OCI-LY3 (cell line): ENCODE results near the gene TMSB10.

ENCODE experiments used
- H2AFZ ChIP-seq: fragments of 200-600, 300-600 bp; shearing (Covaris generic); 2 replicates; pipeline ENCODE4 v1.6.0; 2014; ENCODE audit warnings: antibody characterized with exemption, low read depth, low read length
- H3K27ac ChIP-seq: fragments of 200-600, 300-600 bp; sonication (generic); 2 replicates; pipeline ENCODE4 v1.5.1; 2014; ENCODE audit warnings: mild to moderate bottlenecking, low read length, moderate library complexity, mixed read lengths
- H3K27me3 ChIP-seq: fragments of 200-600, 300-600 bp; sonication (generic); 2 replicates; pipeline ENCODE4 v1.6.1; 2014; ENCODE audit warnings: low read depth, low read length, mixed read lengths
- H3K36me3 ChIP-seq: fragments of 200-600, 300-600 bp; sonication (generic); replicated peaks from 2 replicates; pipeline ENCODE3; 2014; ENCODE audit warnings: low read depth, low read length, mixed read lengths
- H3K4me1 ChIP-seq: fragments of 300-600, 200-600 bp; sonication (generic); 2 replicates; pipeline ENCODE4 v1.6.1; 2014; ENCODE audit warnings: low read length, mixed read lengths
- H3K4me2 ChIP-seq: fragments of 200-600, 300-600 bp; sonication (generic); 2 replicates; pipeline ENCODE4 v1.6.1; 2014; ENCODE audit warnings: low read length, mixed read lengths
- H3K4me3 ChIP-seq: fragments of 300-600, 200-600 bp; sonication (generic); 2 replicates; pipeline ENCODE4 v1.5.1; 2014; ENCODE audit warnings: antibody characterized with exemption, mild to moderate bottlenecking, low read length, moderate library complexity
- H3K79me2 ChIP-seq: fragments of 300-600, 200-600 bp; shearing (Covaris generic); 2 replicates; pipeline ENCODE4 v1.6.1; 2014; ENCODE audit warnings: mild to moderate bottlenecking, low read length, mixed read lengths
- H3K9ac ChIP-seq: fragments of 300-600, 200-600 bp; shearing (Covaris generic); 2 replicates; pipeline ENCODE4 v1.6.0; 2014; ENCODE audit warnings: mild to moderate bottlenecking, low read length, moderate library complexity
- H3K9me3 ChIP-seq: fragments of 200-600, 300-600 bp; shearing (Covaris generic); 2 replicates; pipeline ENCODE4 v1.6.1; 2014; ENCODE audit warnings: low read length, mixed read lengths; ENCODE audit not compliant: insufficient read depth
- H4K20me1 ChIP-seq: fragments of 200-600, 300-600 bp; sonication (generic); 2 replicates; pipeline ENCODE4 v1.6.1; 2016; ENCODE audit warnings: low read length, mixed read lengths; ENCODE audit not compliant: insufficient read depth
- EZH2phosphoT487 ChIP-seq: fragments of 200-600 bp; shearing (Covaris generic); IDR thresholded peaks from 2 replicates; pipeline ENCODE4 v1.6.1; 2018; ENCODE audit warnings: antibody characterized with exemption, mixed run types, low read depth
- TF ChIP-seq, protein P1 (sequence below): fragments of 200-600, 300-600 bp; sonication (generic); IDR thresholded peaks from 2 replicates; pipeline ENCODE4 v1.5.1; 2014; ENCODE audit warnings: antibody characterized with exemption, low read length, low read depth

Gene TMSB10

GRCh38 chr2:84894758-84895520, 10.5 kb upstream of the TMSB10 start:
- Histone ChIP-seq H3K9me3 (no peaks in the 10 kb centered on the region), H4K20me1 (no peaks in the 10 kb centered on the region), H3K27me3 (no peaks in the 10 kb centered on the region), H3K79me2 (no peaks in the 10 kb centered on the region), H3K36me3 (no peaks in the 10 kb centered on the region), H3K4me1 (peaks cover 46% of the 10 kb centered on the region), H3K4me3 (no peak overlapping the region), H3K9ac (peak overlapping the region; percentile 5; the same call in 1 of the 2 replicates), H2AFZ (peak overlapping the region; percentile 83), H3K27ac (peak overlapping the region; percentile 20; the same call in 1 of the 2 replicates), H3K4me2 (peak overlapping the region; percentile 46)
- TF ChIP-seq, protein P1, sequence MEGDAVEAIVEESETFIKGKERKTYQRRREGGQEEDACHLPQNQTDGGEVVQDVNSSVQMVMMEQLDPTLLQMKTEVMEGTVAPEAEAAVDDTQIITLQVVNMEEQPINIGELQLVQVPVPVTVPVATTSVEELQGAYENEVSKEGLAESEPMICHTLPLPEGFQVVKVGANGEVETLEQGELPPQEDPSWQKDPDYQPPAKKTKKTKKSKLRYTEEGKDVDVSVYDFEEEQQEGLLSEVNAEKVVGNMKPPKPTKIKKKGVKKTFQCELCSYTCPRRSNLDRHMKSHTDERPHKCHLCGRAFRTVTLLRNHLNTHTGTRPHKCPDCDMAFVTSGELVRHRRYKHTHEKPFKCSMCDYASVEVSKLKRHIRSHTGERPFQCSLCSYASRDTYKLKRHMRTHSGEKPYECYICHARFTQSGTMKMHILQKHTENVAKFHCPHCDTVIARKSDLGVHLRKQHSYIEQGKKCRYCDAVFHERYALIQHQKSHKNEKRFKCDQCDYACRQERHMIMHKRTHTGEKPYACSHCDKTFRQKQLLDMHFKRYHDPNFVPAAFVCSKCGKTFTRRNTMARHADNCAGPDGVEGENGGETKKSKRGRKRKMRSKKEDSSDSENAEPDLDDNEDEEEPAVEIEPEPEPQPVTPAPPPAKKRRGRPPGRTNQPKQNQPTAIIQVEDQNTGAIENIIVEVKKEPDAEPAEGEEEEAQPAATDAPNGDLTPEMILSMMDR = no peak
- TF ChIP-seq EZH2phosphoT487 = no peak

GRCh38 chr2:84896567-84896966, 8.9 kb upstream of the TMSB10 start:
- no peak overlapping the region for H3K4me2 ChIP-seq
- no peaks in the 10 kb centered on the region for H3K79me2 ChIP-seq
- no peak for TF ChIP-seq EZH2phosphoT487
- TF ChIP-seq, protein P1 = no peak
- no peak overlapping the region for H3K4me3 ChIP-seq
- no peak overlapping the region for H3K9ac ChIP-seq
- no peak overlapping the region for H2AFZ ChIP-seq
- H4K20me1 ChIP-seq = no peaks in the 10 kb centered on the region
- H3K27me3 ChIP-seq = no peaks in the 10 kb centered on the region
- H3K27ac ChIP-seq = peak overlapping the region; percentile 95; the same call in 1 of the 2 replicates
- H3K36me3 ChIP-seq = peaks cover 2% of the 10 kb centered on the region
- H3K4me1 ChIP-seq = peaks cover 60% of the 10 kb centered on the region
- peaks cover 2% of the 10 kb centered on the region; the same call in 1 of the 2 replicates for H3K9me3 ChIP-seq

DNA sequence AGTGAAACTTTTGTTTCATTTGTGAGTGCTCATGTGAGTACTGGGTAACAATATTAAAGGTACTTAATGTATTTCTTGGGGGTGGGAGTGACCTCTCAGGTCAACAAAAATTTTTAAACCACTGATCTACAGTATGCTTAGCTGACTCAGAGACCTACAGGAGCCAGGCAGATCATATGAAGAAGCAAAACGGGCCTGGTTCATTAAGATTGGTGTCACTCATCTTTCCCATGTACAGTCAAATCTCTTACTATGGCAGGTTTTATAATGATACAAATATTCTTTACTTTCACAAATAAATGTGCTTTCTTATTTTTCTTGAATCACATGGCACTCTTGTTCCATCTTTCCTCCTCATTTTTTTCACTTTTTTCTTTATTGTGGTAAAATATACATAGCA, 7.7 kb upstream of the TMSB10 start:
- H3K9ac ChIP-seq = peak overlapping the region; percentile 51

More for the DNA sequence above, 7.7 kb upstream of the TMSB10 start:
- Histone ChIP-seq H3K36me3 (peaks cover 4% of the 10 kb centered on the region), H3K27me3 (no peaks in the 10 kb centered on the region), H3K79me2 (no peaks in the 10 kb centered on the region), H3K4me3 (peak overlapping the region; percentile 43), H4K20me1 (no peaks in the 10 kb centered on the region), H3K4me2 (peak overlapping the region; percentile 76), H3K27ac (peak overlapping the region; percentile 95), H3K4me1 (peaks cover 63% of the 10 kb centered on the region), H3K9me3 (peaks cover 4% of the 10 kb centered on the region; the same call in 1 of the 2 replicates), H2AFZ (peak overlapping the region; percentile 57)
- no peak for TF ChIP-seq EZH2phosphoT487
- TF ChIP-seq, protein P1 = no peak
